ENCODE results near the gene CYP1A2. TPM values are rescaled to one million over a fixed set of nuclear protein-coding genes. Genes with fewer than 3 reads are reported as not detected.

CYP1A2 gene
- polyA plus RNA-seq, 3 donors: not detected

- peak overlapping the region in 1 of 3 experiments; percentile 35 for H3K4me3 ChIP-seq (replicated peaks in 1 of 3; ENCODE audit: low read depth in 2 of 3, low read length in 3 of 3)
- intact Hi-C loops (cut with micrococcal nuclease): loop anchor here in 1 of 2 donors (1.0 kb wide), 1 partner anchor 7 kb away; no protein-coding TSS in a partner anchor
These were observed 27.2 kb downstream of the CYP1A2 start for GRCh38 chr15:74775894-74776293.

More at GRCh38 chr15:74775894-74776293, 27.2 kb downstream of the CYP1A2 start:
- peaks cover 0 to 3% (median 0%) of the 10 kb centered on the region in 7 donors for H3K9me3 Mint-ChIP-seq
- peaks cover 87% of the 10 kb centered on the region for H3K4me1 Mint-ChIP-seq
- Histone ChIP-seq H3K4me2 (replicated peaks; ENCODE audit: extremely low read depth, low read length, poor library complexity, severe bottlenecking) (peak overlapping the region; percentile 32), H3K27me3 (ENCODE audit: control insufficient read depth in 2 of 2, insufficient read depth in 2 of 2, low read length in 2 of 2) (no peaks in the 10 kb centered on the region), H3K79me2 (ENCODE audit: insufficient read depth, low read length) (peaks cover 14% of the 10 kb centered on the region), H3K27ac (ENCODE audit: low read depth in 1 of 2, low read length in 2 of 2) (peak overlapping the region; percentile 62 to 91), H3K36me3 (replicated peaks in 1 of 2; ENCODE audit: control insufficient read depth in 1 of 2, insufficient read depth in 2 of 2, low read length in 2 of 2) (no peaks in the 10 kb centered on the region), H2AFZ (ENCODE audit: insufficient read depth, low read depth, low read length, poor library complexity, severe bottlenecking) (no peak overlapping the region), H3K4me1 (ENCODE audit: control insufficient read depth in 1 of 2, insufficient read depth in 2 of 2, low read length in 2 of 2) (peaks cover 82 to 88% of the 10 kb centered on the region in 2 donors), H3K9me3 (replicated peaks in 1 of 2; ENCODE audit: control insufficient read depth in 1 of 2, insufficient read depth in 1 of 2, low read length in 2 of 2) (no peaks in the 10 kb centered on the region), H4K20me1 (ENCODE audit: insufficient read depth, low read length) (no peaks in the 10 kb centered on the region), H3K9ac (ENCODE audit: insufficient read depth, low read length, poor library complexity, severe bottlenecking) (no peak overlapping the region)
- peak overlapping the region; percentile 97 to 99 (median 99) for H3K27ac Mint-ChIP-seq
- H3K36me3 Mint-ChIP-seq: no peaks in the 10 kb centered on the region
- TF ChIP-seq CTCF (IDR thresholded peaks at IDR 0.05): no peak
- peaks cover 0 to 7% (median under 1%) of the 10 kb centered on the region in 3 donors for H3K27me3 Mint-ChIP-seq (ENCODE audit: low read depth in 3 of 3)
- DNase-seq: no peak
- WGBS (ENCODE audit: insufficient coverage): no CpG with 5 or more reads among the region's 4 CpGs
- H3K4me3 Mint-ChIP-seq: no peak overlapping the region

All from CD14-positive monocyte (primary cell).